CD4-positive, alpha-beta T cell treated with Interleukin-4 for 1 hour (primary cell): ENCODE data around the gene MATCAP1.

Experiments
- DNase-seq, 2 donors: peaks; one replicate each; pipeline ENCODE4 v3.0.0-alpha.2; 2020 to 2022

MATCAP1 gene

GRCh38 chr16:67190448-67191399 is 7.0 kb upstream of the MATCAP1 start:
- no peak for DNase-seq

GRCh38 chr16:67190041-67190440 is 6.3 kb upstream of the MATCAP1 start, which contains the start of gene EXOC3L1:
Gene EXOC3L1 (minus strand): TSS chr16:67190136. CDS start chr16:67189676, 460 bp downstream.
- DNase-seq: no peak

GRCh38 chr16:67188798-67189197 is 5.0 kb upstream of the MATCAP1 start:
- no peak for DNase-seq

- no peak for DNase-seq
Measured at GRCh38 chr16:67188323-67188722, 4.6 kb upstream of the MATCAP1 start.

- DNase-seq: no peak
Measured at GRCh38 chr16:67187175-67187890, 3.6 kb upstream of the MATCAP1 start.

GRCh38 chr16:67186550-67186950 is 2.8 kb upstream of the MATCAP1 start:
- DNase-seq: no peak

GRCh38 chr16:67185651-67186134 is 1.9 kb upstream of the MATCAP1 start:
- DNase-seq: no peak

- peak; percentile 84 to 85 for DNase-seq
Measured at GRCh38 chr16:67184995-67185650, 1.4 kb upstream of the MATCAP1 start.

GRCh38 chr16:67184453-67184994 is 761 bp upstream of the MATCAP1 start:
- DNase-seq: no peak

GRCh38 chr16:67183284-67183626 is 508 bp downstream of the MATCAP1 start:
- no peak for DNase-seq

- DNase-seq: no peak
Measured at GRCh38 chr16:67182288-67182687, 1.5 kb downstream of the MATCAP1 start.

GRCh38 chr16:67181346-67181745 is 2.4 kb downstream of the MATCAP1 start:
- DNase-seq: no peak

- DNase-seq: no peak
Measured at GRCh38 chr16:67180166-67180565, 3.6 kb downstream of the MATCAP1 start.

- no peak for DNase-seq
Measured at GRCh38 chr16:67179421-67180080, 4.2 kb downstream of the MATCAP1 start.

GRCh38 chr16:67177743-67178699 is 5.7 kb downstream of the MATCAP1 start:
- peak; percentile 66 to 76 for DNase-seq

GRCh38 chr16:67176662-67177061 is 7.1 kb downstream of the MATCAP1 start:
- no peak for DNase-seq

- no peak for DNase-seq
Measured at GRCh38 chr16:67174706-67175231, 9.0 kb downstream of the MATCAP1 start.

GRCh38 chr16:67173808-67174705 is 9.7 kb downstream of the MATCAP1 start:
- DNase-seq: peak; percentile 73 to 76

GRCh38 chr16:67173323-67173722 is 10.4 kb downstream of the MATCAP1 start:
- no peak for DNase-seq
